Astrocyte of the spinal cord (primary cell): ENCODE data around the gene SCN2A.
"Not testable (repeated sequence)": the region's sequence is repeated elsewhere in the genome, so short reads cannot be mapped to it uniquely, and the experiment has no call there.

Experiments used
- DNase-seq: peaks from one replicate; pipeline ENCODE4 v3.0.0; 2011; ENCODE audit warnings: low read depth, low spot score
- H3K4me3 ChIP-seq: 2 replicates; pipeline ENCODE4 v1.5.1; 2011; ENCODE audit warnings: low read depth, mild to moderate bottlenecking, low read length, moderate library complexity
- CTCF ChIP-seq: IDR thresholded peaks from 2 replicates; pipeline ENCODE4 v1.5.1; 2012; ENCODE audit warnings: low read depth, mild to moderate bottlenecking, low read length, inconsistent platforms
- in situ Hi-C: cut with HindIII; loops from 2 replicates; pipeline ENCODE4 v1.10.0; 2017; ENCODE audit warnings: low sequenced_read_pairs

Gene SCN2A

GRCh38 chr2:165390875-165391274 is 151.7 kb downstream of the SCN2A start:
- no peak overlapping the region for H3K4me3 ChIP-seq
- DNase-seq: no peak
- TF ChIP-seq CTCF: no peak
- in situ Hi-C loops: no loop called here

- TF ChIP-seq CTCF: no peak
- in situ Hi-C loops: no loop called here
- no peak overlapping the region for H3K4me3 ChIP-seq
- no peak for DNase-seq
These were observed 152.6 kb downstream of the SCN2A start for GRCh38 chr2:165391791-165392190.

DNA sequence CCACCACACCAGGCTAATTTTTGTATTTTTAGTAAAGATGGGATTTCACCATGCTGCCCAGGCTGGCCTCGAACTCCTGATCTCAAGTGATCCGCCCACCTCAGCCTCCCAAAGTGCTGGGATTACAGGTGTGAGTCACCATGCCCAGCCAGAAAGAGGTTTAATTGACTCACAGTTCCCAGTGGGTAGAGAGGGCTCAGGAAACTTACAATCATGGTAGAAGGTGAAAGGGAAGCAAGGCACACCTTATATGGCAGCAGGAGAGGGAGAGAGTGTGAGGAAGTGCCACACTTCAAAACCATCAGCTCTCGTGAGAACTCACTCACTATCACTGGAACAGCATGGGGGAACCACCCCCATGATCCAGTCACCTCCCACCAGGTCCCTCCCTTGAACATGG is 159.4 kb downstream of the SCN2A start:
- H3K4me3 ChIP-seq, DNase-seq, in situ Hi-C loops: not testable (repeated sequence)

DNA sequence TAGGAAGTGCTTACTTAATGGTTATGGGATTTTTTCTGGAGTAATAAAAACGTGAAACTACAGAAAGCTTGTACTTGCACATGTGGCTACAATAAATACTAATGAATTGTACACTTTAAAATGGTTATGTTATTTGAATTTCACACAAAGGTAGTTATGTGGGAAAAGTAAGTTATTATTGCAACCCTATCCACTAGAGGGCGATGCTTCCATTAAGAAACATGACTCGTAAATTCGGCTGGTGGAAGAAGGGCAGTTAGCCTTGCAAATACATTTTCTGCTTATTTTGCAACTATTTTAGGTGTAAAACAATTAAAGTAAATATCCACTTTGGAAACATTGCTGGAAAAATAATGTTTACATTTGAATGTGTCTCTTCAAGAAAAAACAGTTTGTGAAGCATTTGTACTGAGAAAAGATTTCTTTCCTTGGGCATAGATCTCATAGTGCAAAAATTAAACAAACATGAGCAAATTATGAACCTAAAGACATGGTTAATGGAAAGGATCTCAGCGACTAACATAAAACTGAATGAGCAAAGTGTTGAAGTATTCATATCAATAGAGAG is 162.2 kb downstream of the SCN2A start:
- TF ChIP-seq CTCF: peak; percentile 61
- peak; percentile 83 for DNase-seq
- no peak overlapping the region for H3K4me3 ChIP-seq
- in situ Hi-C loops: no loop called here

- no peak for DNase-seq
- TF ChIP-seq CTCF: no peak
- no peak overlapping the region for H3K4me3 ChIP-seq
- in situ Hi-C loops: no loop called here
These were observed 162.9 kb downstream of the SCN2A start for GRCh38 chr2:165402162-165402561.

- in situ Hi-C loops: no loop called here
- H3K4me3 ChIP-seq: no peak overlapping the region
- no peak for TF ChIP-seq CTCF
- DNase-seq: peak; percentile 23
These were observed 167.0 kb downstream of the SCN2A start for GRCh38 chr2:165406173-165406572.

DNA sequence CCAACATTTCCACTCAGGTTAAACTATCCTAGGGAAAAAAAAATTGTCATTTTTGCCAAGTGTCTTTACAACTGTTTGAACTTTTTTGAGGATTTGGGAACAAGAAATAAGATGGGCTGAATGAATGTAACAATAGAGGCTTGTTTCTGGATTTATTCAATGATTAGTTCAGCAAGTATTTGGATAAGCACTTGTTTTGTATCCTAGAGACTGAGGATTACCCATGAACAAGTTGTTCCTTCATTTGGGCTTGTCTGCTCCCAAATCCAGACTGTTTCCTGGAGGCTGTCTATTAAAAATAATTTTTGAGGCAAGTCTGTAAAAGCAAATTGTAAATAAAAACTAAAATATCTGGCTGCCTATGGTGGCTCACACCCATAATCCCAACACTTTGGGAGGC is 168.3 kb downstream of the SCN2A start:
- TF ChIP-seq CTCF: no peak
- DNase-seq: no peak
- no peak overlapping the region for H3K4me3 ChIP-seq
- in situ Hi-C loops: no loop called here
